Fibroblast of mammary gland (primary cell): ENCODE results near the gene LRRK1.

ENCODE experiments used
- DNase-seq: peaks from one replicate; pipeline ENCODE4 v3.0.0-alpha.2; 2010; ENCODE audit warnings: low read depth
- H3K4me3 ChIP-seq: 2 replicates; pipeline ENCODE4 v1.5.1; 2011; ENCODE audit warnings: low read depth, mild to moderate bottlenecking, low read length, moderate library complexity; ENCODE audit not compliant: control insufficient read depth
- TF ChIP-seq, protein P1 (sequence below): conservative IDR thresholded peaks from 2 replicates; pipeline ENCODE4 v1.5.1; 2011; ENCODE audit warnings: low read depth, low read length, inconsistent platforms; ENCODE audit not compliant: control insufficient read depth, insufficient read depth

The LRRK1 gene

DNA sequence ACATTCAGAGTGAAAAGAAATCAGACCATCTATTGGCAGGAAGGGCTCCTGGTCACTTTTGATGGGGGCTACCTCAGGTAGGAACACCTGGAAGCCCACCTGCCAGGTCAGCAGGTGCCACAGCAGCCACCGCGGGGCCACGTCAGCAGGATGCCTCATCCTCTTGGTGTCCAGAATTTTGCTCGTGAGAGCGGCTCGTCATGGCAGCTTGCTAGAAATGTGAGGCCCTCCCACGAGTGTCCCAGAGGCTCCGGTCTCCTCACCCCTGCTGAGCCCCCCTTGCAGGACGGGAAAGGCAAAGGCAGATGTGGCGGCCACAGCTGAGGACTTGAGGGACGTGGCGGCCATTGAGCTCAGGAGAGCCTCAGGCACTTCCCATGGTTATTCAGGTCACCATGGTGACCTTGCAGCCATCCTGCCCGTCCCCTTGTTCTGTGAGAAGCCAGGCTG lies 129.4 kb downstream of the LRRK1 start:
- TF ChIP-seq, protein P1, sequence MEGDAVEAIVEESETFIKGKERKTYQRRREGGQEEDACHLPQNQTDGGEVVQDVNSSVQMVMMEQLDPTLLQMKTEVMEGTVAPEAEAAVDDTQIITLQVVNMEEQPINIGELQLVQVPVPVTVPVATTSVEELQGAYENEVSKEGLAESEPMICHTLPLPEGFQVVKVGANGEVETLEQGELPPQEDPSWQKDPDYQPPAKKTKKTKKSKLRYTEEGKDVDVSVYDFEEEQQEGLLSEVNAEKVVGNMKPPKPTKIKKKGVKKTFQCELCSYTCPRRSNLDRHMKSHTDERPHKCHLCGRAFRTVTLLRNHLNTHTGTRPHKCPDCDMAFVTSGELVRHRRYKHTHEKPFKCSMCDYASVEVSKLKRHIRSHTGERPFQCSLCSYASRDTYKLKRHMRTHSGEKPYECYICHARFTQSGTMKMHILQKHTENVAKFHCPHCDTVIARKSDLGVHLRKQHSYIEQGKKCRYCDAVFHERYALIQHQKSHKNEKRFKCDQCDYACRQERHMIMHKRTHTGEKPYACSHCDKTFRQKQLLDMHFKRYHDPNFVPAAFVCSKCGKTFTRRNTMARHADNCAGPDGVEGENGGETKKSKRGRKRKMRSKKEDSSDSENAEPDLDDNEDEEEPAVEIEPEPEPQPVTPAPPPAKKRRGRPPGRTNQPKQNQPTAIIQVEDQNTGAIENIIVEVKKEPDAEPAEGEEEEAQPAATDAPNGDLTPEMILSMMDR: no peak

DNA sequence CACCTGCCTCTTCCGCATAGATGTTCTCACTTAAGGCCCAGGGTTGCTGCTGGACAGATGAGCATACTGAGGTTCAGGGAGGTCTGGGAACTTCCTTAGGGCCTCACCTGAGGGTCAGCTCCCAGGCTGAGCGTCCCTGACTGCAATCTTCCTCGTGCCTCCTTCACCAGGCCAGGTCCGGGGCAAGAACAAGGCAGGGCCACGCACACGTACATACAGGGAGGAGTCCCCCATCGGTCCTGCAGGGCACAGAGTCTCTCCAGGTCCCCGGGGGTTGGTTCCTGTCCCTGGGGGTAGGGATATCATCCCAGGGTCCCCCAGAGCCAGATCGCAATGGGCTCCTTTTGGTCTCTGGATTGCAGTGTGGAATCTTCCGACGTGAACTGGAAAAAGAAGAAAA lies 130.1 kb downstream of the LRRK1 start:
- TF ChIP-seq, protein P1: no peak
- DNase-seq: no peak
- no peak overlapping the region for H3K4me3 ChIP-seq

More for the DNA sequence above, 129.4 kb downstream of the LRRK1 start:
- H3K4me3 ChIP-seq: no peak overlapping the region
- DNase-seq: no peak

DNA sequence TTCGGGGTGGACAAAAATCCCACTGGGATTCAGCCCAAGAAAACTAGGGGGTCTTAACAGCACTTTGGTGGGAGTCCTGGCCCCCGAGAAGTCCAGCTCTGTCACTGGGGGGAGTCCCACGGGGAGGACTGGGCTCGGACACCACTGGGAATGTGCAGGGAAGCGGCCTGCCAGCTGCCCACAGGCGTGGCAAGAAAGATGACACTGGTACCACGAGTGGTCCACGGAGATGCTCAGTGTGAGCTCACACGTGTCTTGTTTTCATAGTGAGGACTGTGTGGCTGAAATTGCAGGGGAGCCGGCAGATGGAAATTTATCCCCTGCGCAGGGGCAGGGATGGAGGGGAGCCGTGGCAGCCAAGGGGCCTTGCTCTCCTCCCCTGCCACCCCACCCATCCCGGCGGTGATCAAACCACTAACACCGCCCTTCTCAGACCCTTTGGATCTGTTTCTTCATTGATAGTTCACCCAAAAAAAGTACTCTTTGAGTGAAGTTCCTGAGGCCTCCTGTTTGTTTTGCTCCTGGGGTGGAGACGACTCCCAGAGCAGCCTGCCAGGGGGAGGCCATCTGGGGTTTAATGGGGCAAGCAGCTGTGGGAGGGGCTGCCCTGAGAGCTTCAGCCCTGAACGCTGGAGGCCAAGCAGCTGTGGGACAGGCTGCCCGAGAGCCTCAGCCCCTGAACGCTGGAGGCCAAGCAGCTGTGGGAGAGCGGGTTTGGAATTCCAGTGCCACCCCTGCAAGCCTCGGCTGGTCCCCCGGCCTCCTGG lies 130.9 kb downstream of the LRRK1 start:
- DNase-seq: no peak
- TF ChIP-seq, protein P1: no peak
- no peak overlapping the region for H3K4me3 ChIP-seq

DNA sequence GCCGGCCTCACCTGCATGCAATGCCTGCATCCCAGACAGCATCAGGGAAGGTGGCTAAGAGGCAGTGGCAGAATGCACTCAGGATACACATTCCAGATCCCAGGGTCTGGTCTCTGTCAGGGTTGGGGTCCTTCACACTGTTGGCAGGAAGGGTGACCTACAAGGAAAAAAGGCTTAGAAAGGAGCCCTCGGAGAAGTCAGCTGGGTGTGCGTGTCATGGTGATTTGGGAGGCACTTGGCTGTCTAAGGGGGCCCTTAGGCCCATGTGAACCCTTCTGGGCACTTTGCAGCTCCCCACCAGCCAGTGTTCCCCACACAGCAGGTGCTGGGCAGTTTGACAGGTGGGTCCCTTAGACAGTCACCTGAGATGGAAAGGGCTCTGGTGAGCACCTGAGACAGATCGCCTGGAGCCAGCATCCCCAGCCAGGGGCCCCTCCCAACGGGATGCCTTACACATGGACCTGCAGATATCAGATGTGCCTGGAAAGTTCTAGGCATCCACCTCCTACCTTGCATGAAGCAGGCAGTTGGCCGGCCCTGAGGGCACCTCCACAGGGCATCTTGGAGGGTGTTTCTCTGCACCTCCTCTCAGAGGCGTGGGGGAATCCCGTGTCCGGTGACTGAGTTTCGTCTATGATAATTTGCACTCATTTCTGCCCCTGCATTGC lies 131.6 kb downstream of the LRRK1 start:
- TF ChIP-seq, protein P1: no peak
- no peak overlapping the region for H3K4me3 ChIP-seq
- DNase-seq: no peak

DNA sequence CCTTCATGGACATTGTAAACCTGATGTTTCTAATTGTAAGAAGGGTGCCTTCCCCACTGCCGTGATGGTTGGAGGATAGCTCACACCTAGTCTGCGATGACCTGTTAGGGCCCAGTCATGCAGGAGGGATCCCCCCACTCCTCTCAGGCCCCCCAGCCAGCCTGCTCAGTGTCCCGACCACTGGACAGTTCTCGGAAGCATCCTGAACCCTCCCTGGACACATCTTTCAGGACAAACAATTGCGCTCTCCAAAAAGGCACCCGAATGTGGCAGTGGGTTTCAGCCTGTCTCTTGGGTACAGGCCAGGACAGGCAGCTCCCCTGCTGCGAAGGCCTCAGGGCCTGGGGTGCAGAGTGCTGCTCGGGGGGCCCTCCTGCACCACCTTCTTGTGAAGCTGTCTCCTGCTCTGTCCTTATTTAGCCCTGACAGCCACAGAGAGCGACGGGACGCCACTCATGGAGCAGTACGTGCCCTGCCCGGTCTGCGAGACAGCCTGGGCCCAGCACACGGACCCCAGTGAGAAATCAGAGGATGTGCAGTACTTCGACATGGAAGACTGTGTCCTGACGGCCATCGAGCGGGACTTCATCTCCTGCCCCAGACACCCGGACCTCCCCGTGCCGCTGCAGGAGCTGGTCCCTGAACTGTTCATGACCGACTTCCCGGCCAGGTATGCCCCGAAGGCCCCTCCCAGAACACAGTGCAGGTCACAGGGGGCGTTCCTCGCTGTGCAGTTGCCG lies 132.3 kb downstream of the LRRK1 start:
- DNase-seq: no peak
- TF ChIP-seq, protein P1: no peak
- no peak overlapping the region for H3K4me3 ChIP-seq

DNA sequence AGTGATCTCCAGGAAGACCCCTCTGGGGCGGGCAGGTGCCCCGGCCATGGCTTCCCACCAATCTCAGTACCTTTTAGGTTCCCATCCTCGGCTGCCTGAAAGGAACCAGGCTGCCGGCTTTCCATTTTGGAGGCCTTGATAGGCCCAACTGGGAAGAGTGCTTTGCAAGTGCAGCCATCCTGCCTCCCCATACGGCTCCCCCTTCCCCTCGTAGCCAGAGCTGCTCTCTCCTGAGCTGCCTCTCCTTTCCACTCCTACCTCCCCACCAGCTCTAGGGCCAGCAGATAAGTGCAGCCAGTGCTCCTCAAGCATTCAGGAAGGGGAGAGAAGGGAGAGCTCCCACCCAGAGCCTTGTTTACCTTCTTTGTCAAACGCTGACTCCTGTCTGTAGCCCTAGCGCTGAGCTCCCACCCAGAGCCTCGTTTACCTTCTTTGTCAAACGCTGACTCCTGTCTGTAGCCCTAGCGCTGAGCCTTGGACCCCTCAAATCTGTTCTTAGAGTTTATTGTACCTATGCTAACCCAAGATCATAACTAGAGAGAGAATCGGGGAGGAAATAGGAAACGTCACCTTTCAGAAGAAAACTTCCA lies 133.0 kb downstream of the LRRK1 start:
- TF ChIP-seq, protein P1: no peak
- H3K4me3 ChIP-seq: no peak overlapping the region
- DNase-seq: no peak
